ENCODE measurements around the gene ITGBL1.

Gene ITGBL1

GRCh38 chr13:101451641-101452040 is 834 bp upstream of the ITGBL1 start:
- DNase-seq, result no peak

DNA sequence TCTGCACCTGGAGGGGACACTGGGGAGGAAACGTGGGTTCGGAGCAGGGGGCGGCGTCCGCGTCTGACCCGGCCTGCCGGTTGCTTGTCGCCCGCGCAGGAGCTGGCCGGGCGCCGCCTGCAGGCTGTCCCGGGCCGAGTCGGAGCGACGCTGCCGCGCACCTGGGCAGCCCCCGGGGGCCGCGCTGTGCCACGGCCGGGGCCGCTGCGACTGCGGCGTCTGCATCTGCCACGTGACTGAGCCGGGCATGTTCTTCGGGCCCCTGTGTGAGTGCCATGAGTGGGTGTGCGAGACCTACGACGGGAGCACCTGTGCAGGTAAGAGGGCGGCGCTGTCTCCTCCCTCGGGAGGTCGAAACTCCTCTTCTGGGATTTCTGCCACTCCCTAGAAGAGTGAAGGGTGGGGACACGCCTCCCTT is 1.3 kb downstream of the ITGBL1 start:
- no peak for DNase-seq

DNA sequence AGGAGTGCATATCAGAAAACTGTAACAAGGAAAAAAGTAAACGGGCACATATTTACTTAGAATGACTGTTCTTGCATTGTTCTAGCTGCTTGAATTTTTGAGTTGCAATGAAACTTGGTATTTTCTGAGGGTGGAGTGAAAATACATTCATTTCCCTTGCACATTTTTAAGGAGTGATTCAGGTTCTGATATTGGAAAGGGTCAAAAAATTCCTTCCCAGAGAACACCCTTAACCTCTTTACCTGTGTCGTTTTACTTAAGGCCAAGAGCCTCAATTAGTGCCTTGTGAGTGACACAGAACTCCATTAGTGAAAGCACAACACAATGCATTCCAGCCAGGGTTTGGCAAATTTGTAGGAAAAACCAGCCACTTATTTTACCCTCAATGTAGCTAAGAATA is 2.3 kb downstream of the ITGBL1 start:
- DNase-seq, result no peak

DNA sequence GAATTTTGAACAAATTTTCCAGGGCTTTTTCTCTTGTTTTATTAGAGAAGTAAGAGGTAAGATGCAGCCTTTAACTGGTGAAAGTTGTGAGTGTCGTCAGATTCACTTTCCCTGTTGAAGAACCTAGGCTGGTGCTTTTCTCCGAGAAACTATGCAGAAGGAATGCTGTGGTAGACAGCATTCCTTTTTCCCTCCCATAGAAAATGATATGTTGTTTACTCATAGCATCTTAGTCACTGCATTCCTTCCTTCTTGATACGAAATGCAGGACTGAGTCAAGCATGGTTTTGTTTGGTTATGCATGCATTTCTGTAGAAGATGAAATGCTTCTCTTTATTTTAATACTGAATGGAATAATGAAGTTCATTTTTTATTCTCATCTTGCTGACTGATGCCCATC is 3.4 kb downstream of the ITGBL1 start:
- no peak for DNase-seq

GRCh38 chr13:101457176-101457575 is 4.7 kb downstream of the ITGBL1 start:
- no peak for DNase-seq

DNA sequence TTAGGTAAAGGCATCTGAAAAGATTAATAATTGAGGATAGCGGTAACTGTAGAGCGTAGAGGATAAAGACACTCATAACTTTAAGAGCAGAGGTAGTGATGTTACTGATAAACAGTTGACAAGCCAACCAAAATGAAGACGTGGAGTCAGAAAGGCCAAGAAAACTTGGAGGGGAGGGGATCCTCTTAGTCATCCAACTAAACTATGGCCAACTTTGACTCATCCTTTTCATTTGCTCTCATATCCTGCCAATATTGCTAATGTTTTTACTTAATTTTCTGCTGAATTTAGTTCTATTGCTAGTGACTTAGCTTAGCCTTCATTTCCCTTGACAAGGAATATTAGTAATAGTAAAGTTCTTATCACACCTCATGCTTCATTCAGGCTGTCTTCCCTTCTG is 13.4 kb downstream of the ITGBL1 start:
- no peak for DNase-seq

- no peak for DNase-seq
Measured at GRCh38 chr13:101467415-101467814, 14.9 kb downstream of the ITGBL1 start.

GRCh38 chr13:101473458-101473857 is 21.0 kb downstream of the ITGBL1 start:
- no peak for DNase-seq

- DNase-seq, result peak in 1 of 2 experiments; percentile 6
Measured at GRCh38 chr13:101474419-101474957, 22.0 kb downstream of the ITGBL1 start.

DNA sequence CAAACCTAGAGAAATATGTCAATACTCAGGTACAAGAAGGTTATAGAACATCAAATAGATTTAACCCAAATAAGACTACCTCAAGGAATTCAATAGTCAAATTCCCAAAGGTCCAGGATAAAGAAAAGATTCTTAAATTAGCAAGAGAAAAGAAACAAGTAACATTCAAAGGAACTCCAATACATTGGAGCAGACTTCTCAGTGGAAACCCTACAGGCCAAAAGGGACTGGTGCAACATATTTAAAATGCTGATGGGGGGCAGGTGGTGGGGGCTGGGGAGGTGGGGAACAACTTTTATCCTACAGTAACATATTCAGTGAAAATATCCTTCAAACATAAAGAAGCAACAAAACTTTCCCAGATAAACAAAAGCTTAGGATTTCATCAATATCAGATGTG is 23.1 kb downstream of the ITGBL1 start:
- DNase-seq, result no peak

DNA sequence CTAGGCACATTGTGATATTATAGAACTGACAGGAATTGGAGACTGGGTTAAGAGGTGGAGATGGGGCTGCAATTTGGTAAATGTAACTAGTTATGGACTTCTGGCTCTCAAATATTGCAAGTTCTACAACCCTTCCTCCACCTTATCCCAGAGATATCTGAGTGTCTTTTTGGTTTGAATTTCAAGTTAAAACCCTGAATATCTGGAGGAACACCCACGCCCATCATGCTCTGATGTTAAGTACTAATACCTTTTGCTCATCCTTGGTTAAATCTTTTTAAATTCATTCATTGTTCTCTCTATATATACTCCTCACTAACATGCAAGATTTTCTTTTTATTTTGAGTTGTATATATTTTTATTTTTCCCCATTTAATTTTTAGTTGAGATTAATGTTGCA is 28.9 kb downstream of the ITGBL1 start:
- DNase-seq, result no peak

DNA sequence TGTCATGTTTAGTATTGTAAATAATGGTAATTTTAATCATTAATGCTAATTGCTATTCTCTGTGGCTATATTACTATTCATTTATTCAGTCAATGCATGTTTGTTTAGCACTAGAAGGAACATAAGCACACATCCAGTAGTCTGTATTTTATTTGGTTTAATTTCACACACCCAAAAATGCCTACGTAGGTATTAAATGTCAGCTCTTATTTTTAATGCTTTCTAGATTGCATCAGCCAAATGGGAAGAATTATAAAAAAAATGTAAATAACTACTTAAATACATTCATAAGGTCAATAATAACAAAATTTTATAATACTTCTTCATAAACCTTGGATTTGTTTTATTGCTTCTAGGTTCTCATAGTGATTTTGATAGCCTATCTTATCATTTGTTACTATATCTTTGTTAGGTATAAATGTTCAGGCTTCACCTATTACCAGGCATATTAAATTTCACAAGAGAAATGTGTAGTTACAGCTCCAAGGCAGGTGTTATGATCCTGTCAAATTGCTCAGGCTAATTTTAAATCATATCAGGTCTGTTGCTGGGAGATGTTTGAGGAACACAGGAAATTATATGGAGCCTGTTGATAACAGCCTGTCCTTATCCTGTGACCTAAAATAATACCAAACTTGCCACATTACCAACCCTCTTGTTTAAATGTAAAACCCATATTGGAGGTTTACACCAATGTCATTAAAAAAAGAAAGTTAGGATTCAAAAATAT is 34.4 kb downstream of the ITGBL1 start:
- DNase-seq, result peak; percentile 26 to 86

DNA sequence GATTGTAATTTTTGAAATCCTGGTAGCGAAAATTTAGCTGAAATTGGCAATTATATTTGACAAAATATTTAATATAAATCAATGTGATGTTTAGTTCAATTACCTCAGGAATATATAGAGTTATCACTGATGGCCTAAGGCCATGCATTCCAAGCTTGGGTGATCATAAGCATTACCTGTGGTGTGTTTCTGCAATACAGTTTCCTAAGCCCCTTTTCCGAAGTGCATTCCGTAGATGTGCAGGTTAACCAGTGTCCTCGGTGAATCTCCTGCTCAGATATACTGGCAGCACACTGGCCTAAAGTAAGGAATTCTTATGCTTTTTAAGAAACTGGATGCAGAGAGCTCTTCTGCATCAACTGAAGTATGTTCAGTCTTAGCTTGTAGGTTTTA is 35.0 kb downstream of the ITGBL1 start:
- DNase-seq, result no peak

DNA sequence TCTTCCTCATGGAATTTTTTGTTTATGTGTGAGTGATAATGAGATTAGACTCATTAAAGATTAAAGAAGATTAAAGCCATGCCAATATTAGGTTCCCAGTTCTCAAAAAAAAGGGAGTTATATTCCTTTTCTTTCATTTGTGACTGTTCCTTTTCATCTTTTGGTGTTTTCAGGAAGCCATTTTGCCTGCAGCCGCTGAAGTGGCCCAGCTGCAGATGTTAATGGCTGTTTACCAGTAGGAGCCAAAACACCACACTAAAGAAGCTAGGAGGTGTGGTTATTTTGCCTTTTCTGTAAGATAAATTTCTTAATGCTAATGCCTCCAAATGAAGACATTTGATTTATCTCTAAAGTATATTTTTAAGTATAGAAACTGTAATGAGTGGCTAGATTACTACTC is 36.3 kb downstream of the ITGBL1 start:
- no peak for DNase-seq

DNA sequence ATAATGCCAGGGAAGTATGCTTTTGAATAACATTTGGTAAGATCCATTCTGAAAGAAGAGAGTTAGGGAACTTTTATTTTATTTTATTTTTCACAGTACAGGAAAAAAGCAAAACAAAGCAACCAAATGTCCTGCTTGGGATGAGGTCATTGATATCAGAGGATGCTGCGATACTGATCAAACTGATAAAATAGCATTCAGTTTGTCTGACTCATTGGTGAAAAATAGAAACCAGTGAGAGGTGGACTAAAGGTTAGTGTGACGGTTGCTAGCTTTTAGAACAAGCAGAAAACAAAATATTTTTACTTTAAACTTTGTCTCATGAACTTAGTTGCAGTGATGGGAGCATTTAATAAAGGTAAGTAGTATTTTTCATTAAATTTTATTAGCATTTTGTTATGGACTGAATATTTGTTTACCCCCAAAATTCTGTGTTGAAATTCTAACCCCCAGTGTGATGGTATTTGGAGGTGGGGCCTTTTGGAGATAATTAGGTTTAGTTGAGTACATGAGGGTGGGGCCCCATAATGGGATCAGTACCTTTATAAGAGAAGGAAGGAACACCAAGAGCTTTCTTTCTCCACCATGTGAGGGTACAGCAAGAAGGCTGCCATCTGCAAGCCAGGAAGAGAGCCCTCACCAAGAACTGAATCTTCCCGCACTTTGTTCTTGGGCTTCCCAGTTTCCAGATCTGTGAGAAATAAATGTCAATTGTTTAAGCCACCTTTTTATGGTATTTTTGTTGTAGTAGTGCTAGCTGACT is 37.3 kb downstream of the ITGBL1 start:
- DNase-seq, result no peak

- no peak for DNase-seq
Measured at GRCh38 chr13:101490406-101491015, 38.0 kb downstream of the ITGBL1 start.

DNA sequence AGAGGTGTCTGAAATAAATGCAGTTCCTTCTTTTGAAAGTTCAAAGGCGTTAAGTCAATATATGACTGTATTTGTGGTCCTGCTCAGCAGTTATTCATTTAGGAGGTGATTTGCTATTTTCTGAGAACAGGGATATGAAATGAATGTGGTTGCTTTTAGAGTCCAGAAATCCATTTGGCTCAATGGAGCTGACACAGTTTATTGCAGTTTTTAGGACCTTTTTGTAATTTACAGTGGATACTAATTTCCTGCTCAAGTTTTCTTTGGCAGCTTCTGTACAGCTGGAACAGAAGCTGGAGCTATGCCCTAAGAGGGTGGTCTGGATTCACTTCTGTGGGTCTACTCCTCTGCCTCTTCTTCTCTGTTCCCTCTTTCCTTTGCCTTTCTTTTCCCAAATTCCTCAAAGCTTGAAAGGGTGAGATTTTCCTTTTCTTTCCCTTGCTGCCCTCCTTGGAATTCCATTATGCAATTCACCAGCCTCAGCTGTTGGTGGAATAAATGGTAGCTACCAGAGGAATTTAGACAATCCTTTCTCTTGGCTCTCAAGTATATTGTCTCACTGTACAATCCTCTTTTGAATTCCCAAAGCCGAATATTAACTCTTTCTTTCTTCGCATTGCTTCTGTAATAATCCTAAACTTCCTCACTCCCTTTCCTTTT is 39.9 kb downstream of the ITGBL1 start:
- no peak for DNase-seq

DNA sequence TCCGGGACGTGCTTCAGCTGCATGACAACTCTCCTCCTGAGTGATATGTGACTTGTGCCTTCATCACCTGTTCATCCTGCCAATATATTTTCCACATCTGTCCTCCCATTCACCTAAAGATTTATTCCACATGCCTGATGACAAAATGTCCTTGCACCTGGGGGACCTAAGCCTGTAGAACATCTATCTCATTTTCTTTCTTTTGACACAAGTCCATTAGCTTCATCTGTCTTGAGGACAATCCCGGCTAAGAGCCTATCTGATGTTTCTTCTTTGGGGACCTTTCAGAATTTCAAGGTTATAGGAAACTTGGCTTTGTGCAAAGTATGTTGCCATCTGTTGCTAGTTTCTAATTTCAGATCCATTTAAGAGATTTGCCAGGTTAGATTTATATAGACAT is 41.1 kb downstream of the ITGBL1 start:
- DNase-seq, result no peak

DNA sequence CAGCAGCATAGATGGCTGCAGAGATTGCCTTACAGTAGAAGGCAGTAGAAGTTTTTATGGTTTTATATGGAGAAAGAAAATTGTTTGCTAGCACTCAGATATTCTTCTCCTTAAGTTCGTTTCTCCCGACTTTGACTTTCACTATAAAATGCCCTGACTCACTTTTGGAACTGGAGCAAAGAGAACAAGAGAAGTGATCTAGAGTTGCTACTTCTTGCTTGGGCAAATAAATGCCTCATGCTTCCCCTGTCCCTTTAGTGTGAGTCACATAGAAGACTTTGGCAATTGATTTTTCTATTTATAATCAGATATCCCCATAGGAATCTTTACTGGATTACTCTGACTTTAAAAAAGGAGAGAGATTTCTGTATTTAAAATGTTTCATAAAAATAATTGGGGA is 46.9 kb downstream of the ITGBL1 start:
- DNase-seq, result no peak

DNA sequence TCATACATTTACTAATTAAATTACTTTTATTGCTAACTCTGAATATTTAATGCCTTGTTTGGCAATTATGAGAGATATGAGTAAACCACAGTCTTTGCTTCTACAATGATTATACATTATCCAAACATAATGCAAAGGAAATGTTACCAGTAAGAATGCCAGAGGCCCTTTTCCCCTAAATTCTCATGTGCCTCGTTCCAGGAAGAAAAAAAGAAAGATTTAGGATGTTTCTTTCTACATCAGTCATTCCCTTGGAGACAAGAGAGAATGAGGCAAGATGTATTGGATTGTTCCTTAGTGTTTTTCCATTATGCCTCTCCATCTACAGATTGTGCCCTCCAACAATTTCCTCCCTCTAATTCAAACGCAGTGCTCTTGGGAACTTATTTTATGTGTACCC is 50.1 kb downstream of the ITGBL1 start:
- no peak for DNase-seq

GRCh38 chr13:101511161-101511560 is 58.7 kb downstream of the ITGBL1 start:
- DNase-seq, result no peak

- DNase-seq, result no peak
Measured at GRCh38 chr13:101511766-101512165, 59.3 kb downstream of the ITGBL1 start.

GRCh38 chr13:101512650-101513049 is 60.2 kb downstream of the ITGBL1 start:
- DNase-seq, result no peak

All from NCI-H2081 (cell line).